Glomerular visceral epithelial cell (primary cell): ENCODE results near the gene CBFA2T3.

Experiments used
- DNase-seq: peaks from one replicate; pipeline ENCODE4 v3.0.0-alpha.2; 2016; ENCODE audit errors: extremely low spot score

Gene CBFA2T3

GRCh38 chr16:88939245-88939971, 37.6 kb downstream of the CBFA2T3 start:
- no peak for DNase-seq

GRCh38 chr16:88938777-88939244, 38.2 kb downstream of the CBFA2T3 start:
- DNase-seq: no peak

- DNase-seq: no peak
Measured at GRCh38 chr16:88938119-88938776, 38.8 kb downstream of the CBFA2T3 start.

GRCh38 chr16:88937206-88937621, 39.8 kb downstream of the CBFA2T3 start:
- DNase-seq: no peak

- DNase-seq: no peak
Measured at GRCh38 chr16:88936556-88937205, 40.3 kb downstream of the CBFA2T3 start.

GRCh38 chr16:88936008-88936555, 40.9 kb downstream of the CBFA2T3 start:
- DNase-seq: no peak

GRCh38 chr16:88934066-88934667, 42.8 kb downstream of the CBFA2T3 start:
- DNase-seq: no peak

GRCh38 chr16:88932929-88933328, 44.1 kb downstream of the CBFA2T3 start:
- no peak for DNase-seq

GRCh38 chr16:88931936-88932335, 45.1 kb downstream of the CBFA2T3 start:
- no peak for DNase-seq

- DNase-seq: no peak
Measured at GRCh38 chr16:88931373-88931900, 45.6 kb downstream of the CBFA2T3 start.

GRCh38 chr16:88930716-88931115, 46.3 kb downstream of the CBFA2T3 start:
- DNase-seq: no peak

GRCh38 chr16:88929091-88929445, 47.9 kb downstream of the CBFA2T3 start:
- no peak for DNase-seq

GRCh38 chr16:88928405-88929090, 48.5 kb downstream of the CBFA2T3 start:
- DNase-seq: no peak

- no peak for DNase-seq
Measured at GRCh38 chr16:88927661-88928060, 49.3 kb downstream of the CBFA2T3 start.

- DNase-seq: no peak
Measured at GRCh38 chr16:88927010-88927409, 50.0 kb downstream of the CBFA2T3 start.

GRCh38 chr16:88926374-88926990, 50.5 kb downstream of the CBFA2T3 start:
- no peak for DNase-seq

GRCh38 chr16:88925540-88925887, 51.5 kb downstream of the CBFA2T3 start:
- no peak for DNase-seq

- peak; percentile 72 for DNase-seq
Measured at GRCh38 chr16:88924834-88925539, 52.0 kb downstream of the CBFA2T3 start.

- no peak for DNase-seq
Measured at GRCh38 chr16:88923926-88924833, 52.8 kb downstream of the CBFA2T3 start.
